GM23338 (cell line): ENCODE results near the gene OPRM1. TPM values are rescaled to one million over a fixed set of nuclear protein-coding genes. Genes with fewer than 3 reads are reported as not detected.

ENCODE experiments used
- ATAC-seq: fragments of 200-7000 bp; cut with Tn5 transposase; 3 replicates; pipeline ENCODE4 v1.9.1; 2020
- DNase-seq: peaks from one replicate; pipeline ENCODE4 v3.0.0-alpha.2; 2015; ENCODE audit warnings: low spot score
- H2AFZ ChIP-seq: fragments of 200-600 bp; sonication (generic); 2 replicates; pipeline ENCODE4 v1.8.0; 2016; ENCODE audit warnings: antibody characterized with exemption, mild to moderate bottlenecking, moderate library complexity
- H3F3A ChIP-seq: fragments of 200-600 bp; sonication (generic); replicated peaks from 2 replicates; pipeline ENCODE4 v1.8.0; 2017; ENCODE audit warnings: antibody characterized with exemption, mixed run types, low read depth
- H3K27ac ChIP-seq: fragments of 200-600 bp; sonication (generic); 2 replicates; pipeline ENCODE4 v1.6.1; 2016; ENCODE audit warnings: low read depth
- H3K27me3 ChIP-seq: fragments of 200-600 bp; sonication (generic); 2 replicates; pipeline ENCODE4 v1.8.0; 2016; ENCODE audit warnings: mild to moderate bottlenecking, mixed run types, moderate library complexity; ENCODE audit not compliant: insufficient read depth
- H3K36me3 ChIP-seq: fragments of 200-600 bp; sonication (generic); 2 replicates; pipeline ENCODE4 v1.8.0; 2016; ENCODE audit warnings: mild to moderate bottlenecking; ENCODE audit not compliant: insufficient read depth
- H3K4me1 ChIP-seq: fragments of 200-600 bp; sonication (generic); 2 replicates; pipeline ENCODE4 v1.8.0; 2016; ENCODE audit warnings: mild to moderate bottlenecking, moderate library complexity; ENCODE audit not compliant: insufficient read depth
- H3K4me2 ChIP-seq: fragments of 200-600 bp; sonication (generic); 2 replicates; pipeline ENCODE4 v1.7.1; 2017; ENCODE audit warnings: mixed run types
- H3K4me3 ChIP-seq: fragments of 200-600 bp; sonication (generic); 2 replicates; pipeline ENCODE4 v1.6.1; 2016; ENCODE audit warnings: mixed run types
- H3K79me2 ChIP-seq: fragments of 200-600 bp; sonication (generic); replicated peaks from 2 replicates; pipeline ENCODE4 v1.8.0; 2017; ENCODE audit warnings: mild to moderate bottlenecking; ENCODE audit not compliant: insufficient read depth
- H3K9me2 ChIP-seq: fragments of 200-600 bp; sonication (generic); 2 replicates; pipeline ENCODE4 v1.8.0; 2017; ENCODE audit not compliant: insufficient read depth
- H4K20me1 ChIP-seq: fragments of 200-600 bp; sonication (generic); replicated peaks from 2 replicates; pipeline ENCODE4 v1.8.0; 2017; ENCODE audit warnings: mild to moderate bottlenecking; ENCODE audit not compliant: insufficient read depth
- H3K27ac Mint-ChIP-seq: 2 replicates; pipeline ENCODE4 v1.8.0; 2020; ENCODE audit warnings: inconsistent platforms, mild to moderate bottlenecking, moderate library complexity, mixed read lengths
- H3K27me3 Mint-ChIP-seq: 3 replicates; pipeline ENCODE4 v1.8.0; 2022; ENCODE audit warnings: low read depth, mild to moderate bottlenecking, moderate library complexity, mixed read lengths, inconsistent platforms; ENCODE audit not compliant: insufficient read depth, poor library complexity
- H3K36me3 Mint-ChIP-seq: 3 replicates; pipeline ENCODE4 v1.8.0; 2021; ENCODE audit warnings: low read depth, mild to moderate bottlenecking, inconsistent platforms, moderate library complexity, mixed read lengths
- H3K4me1 Mint-ChIP-seq: 3 replicates; pipeline ENCODE4 v1.8.0; 2020; ENCODE audit warnings: mild to moderate bottlenecking, inconsistent platforms, mixed read lengths
- H3K4me3 Mint-ChIP-seq: 3 replicates; pipeline ENCODE4 v1.8.0; 2021; ENCODE audit warnings: moderate library complexity, mild to moderate bottlenecking, inconsistent platforms, mixed read lengths
- H3K9me3 Mint-ChIP-seq: 3 replicates; pipeline ENCODE4 v1.8.0; 2020; ENCODE audit warnings: moderate library complexity, mild to moderate bottlenecking, inconsistent platforms, mixed read lengths
- ETS1 ChIP-seq: IDR thresholded peaks from 2 replicates; pipeline ENCODE4 v1.6.1; 2016; ENCODE audit warnings: antibody characterized with exemption
- NANOG ChIP-seq: IDR thresholded peaks from 2 replicates; pipeline ENCODE4 v1.6.1; 2016; ENCODE audit warnings: antibody characterized with exemption, borderline replicate concordance
- STAT1 ChIP-seq: IDR thresholded peaks from one replicate; pipeline ENCODE4 v1.6.1; 2016; ENCODE audit warnings: antibody characterized with exemption; ENCODE audit not compliant: unreplicated experiment
- ZNF331 ChIP-seq: fragments of 250-450 bp; sonication (Bioruptor Pico); IDR thresholded peaks from 2 replicates; pipeline ENCODE4 v1.5.0; 2020; ENCODE audit warnings: low read depth, mild to moderate bottlenecking, moderate library complexity
- polyA plus RNA-seq: library from polyadenylated mRNA; unstranded; fragments of >200 nt; fragmentation: Nextera tagmentation; extraction: Ambion mirVana; gene quantifications from 2 replicates; pipeline ENCODE4 v1.2.1, GENCODE V29; 2016
- total RNA-seq: library from RNA; depleted of rRNA; stranded (reverse); fragments of >200 nt; shearing (Covaris generic); gene quantifications from 2 replicates; pipeline ENCODE4 v1.2.3, GENCODE V29; 2014
- TF ChIP-seq, protein P1 (sequence below): IDR thresholded peaks from one replicate; pipeline ENCODE4 v1.6.1; 2018; ENCODE audit warnings: antibody characterized with exemption; ENCODE audit not compliant: unreplicated experiment

OPRM1 gene
- total and polyA plus RNA-seq, 2 experiments from 2014 or later = 0.52 TPM; not detected in 1

GRCh38 chr6:154246723-154247118, 207.7 kb downstream of the OPRM1 start:
- Mint-ChIP-seq H3K4me3 (peak overlapping the region; percentile 72), H3K9me3 (no peaks in the 10 kb centered on the region), H3K36me3 (no peaks in the 10 kb centered on the region), H3K4me1 (peaks cover 64% of the 10 kb centered on the region), H3K27ac (peak overlapping the region; percentile 97), H3K27me3 (no peaks in the 10 kb centered on the region)
- peak overlapping the region; percentile 67 for H3K4me2 ChIP-seq
- H3K9me2 ChIP-seq = no peaks in the 10 kb centered on the region
- ATAC-seq (no peak), DNase-seq (no peak)
- TF ChIP-seq STAT1 = no peak
- TF ChIP-seq, protein P1, sequence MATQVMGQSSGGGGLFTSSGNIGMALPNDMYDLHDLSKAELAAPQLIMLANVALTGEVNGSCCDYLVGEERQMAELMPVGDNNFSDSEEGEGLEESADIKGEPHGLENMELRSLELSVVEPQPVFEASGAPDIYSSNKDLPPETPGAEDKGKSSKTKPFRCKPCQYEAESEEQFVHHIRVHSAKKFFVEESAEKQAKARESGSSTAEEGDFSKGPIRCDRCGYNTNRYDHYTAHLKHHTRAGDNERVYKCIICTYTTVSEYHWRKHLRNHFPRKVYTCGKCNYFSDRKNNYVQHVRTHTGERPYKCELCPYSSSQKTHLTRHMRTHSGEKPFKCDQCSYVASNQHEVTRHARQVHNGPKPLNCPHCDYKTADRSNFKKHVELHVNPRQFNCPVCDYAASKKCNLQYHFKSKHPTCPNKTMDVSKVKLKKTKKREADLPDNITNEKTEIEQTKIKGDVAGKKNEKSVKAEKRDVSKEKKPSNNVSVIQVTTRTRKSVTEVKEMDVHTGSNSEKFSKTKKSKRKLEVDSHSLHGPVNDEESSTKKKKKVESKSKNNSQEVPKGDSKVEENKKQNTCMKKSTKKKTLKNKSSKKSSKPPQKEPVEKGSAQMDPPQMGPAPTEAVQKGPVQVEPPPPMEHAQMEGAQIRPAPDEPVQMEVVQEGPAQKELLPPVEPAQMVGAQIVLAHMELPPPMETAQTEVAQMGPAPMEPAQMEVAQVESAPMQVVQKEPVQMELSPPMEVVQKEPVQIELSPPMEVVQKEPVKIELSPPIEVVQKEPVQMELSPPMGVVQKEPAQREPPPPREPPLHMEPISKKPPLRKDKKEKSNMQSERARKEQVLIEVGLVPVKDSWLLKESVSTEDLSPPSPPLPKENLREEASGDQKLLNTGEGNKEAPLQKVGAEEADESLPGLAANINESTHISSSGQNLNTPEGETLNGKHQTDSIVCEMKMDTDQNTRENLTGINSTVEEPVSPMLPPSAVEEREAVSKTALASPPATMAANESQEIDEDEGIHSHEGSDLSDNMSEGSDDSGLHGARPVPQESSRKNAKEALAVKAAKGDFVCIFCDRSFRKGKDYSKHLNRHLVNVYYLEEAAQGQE = no peak
- 0 out of 2 replicates have a peak overlapping the region, but pooled peaks have one; percentile 15 for H2AFZ ChIP-seq
- no peaks in the 10 kb centered on the region for H3K36me3 ChIP-seq
- H3K4me3 ChIP-seq = peak overlapping the region; percentile 29
- H3K79me2 ChIP-seq = no peaks in the 10 kb centered on the region
- no peaks in the 10 kb centered on the region for H3K27me3 ChIP-seq
- peak overlapping the region; percentile 82 for H3K27ac ChIP-seq
- H3F3A ChIP-seq = no peaks in the 10 kb centered on the region
- no peaks in the 10 kb centered on the region for H4K20me1 ChIP-seq
- H3K4me1 ChIP-seq = peaks cover 36% of the 10 kb centered on the region

DNA sequence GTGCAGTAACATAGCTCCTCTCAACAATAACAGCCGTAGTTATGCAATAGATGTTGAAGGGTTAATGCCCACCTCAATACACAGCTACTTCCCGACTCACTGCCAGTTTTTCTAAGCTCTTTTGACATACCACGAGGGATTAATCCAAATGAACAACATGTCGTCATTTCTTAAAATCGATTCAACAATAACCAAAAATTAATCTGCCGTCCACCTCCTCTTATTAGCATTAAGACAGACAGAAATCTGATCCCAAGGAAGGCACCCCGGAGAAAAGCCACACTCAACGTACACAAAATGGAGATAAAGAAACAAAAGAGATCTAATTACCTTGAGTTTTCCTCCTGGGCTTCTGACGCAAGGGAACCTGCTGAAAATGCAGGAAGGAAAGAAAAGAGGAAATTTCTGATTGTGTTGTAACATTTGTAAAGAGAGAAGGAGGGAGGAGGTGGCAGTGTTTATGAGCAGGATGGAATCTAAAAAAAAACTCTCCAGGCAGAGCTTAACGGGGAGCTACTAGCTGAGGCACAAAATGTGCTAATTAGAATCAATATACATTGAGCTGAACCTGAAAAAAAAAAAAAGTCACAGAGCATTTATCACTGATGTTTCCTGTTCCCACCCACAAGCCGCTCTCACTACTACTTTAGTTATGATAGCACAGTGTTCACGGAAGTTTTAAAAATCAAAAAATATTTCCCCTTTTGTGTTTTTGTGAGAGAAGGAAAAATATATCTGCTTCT, 208.2 kb downstream of the OPRM1 start:
- Mint-ChIP-seq H3K4me3 (peak overlapping the region; percentile 72), H3K4me1 (peaks cover 61% of the 10 kb centered on the region), H3K9me3 (no peaks in the 10 kb centered on the region), H3K27me3 (no peaks in the 10 kb centered on the region), H3K27ac (peak overlapping the region; percentile 97), H3K36me3 (no peaks in the 10 kb centered on the region)
- peak overlapping the region; percentile 82 for H3K27ac ChIP-seq
- H3K27me3 ChIP-seq = no peaks in the 10 kb centered on the region
- H2AFZ ChIP-seq = peak overlapping the region; percentile 43; the same call in 1 of the 2 replicates
- H3F3A ChIP-seq = no peaks in the 10 kb centered on the region
- peak; percentile 51 for ATAC-seq
- no peaks in the 10 kb centered on the region for H3K36me3 ChIP-seq
- peaks cover 36% of the 10 kb centered on the region for H3K4me1 ChIP-seq
- no peaks in the 10 kb centered on the region for H4K20me1 ChIP-seq
- H3K4me2 ChIP-seq = peak overlapping the region; percentile 67
- peak; percentile 56 for DNase-seq
- no peaks in the 10 kb centered on the region for H3K9me2 ChIP-seq
- H3K79me2 ChIP-seq = no peaks in the 10 kb centered on the region
- peak overlapping the region; percentile 29 for H3K4me3 ChIP-seq
- TF ChIP-seq, protein P1 = no peak
- TF ChIP-seq NANOG = no peak
- no peak for TF ChIP-seq ZNF331
- TF ChIP-seq ETS1 = no peak
